ENCODE measurements around the gene KIFAP3.
"Not testable (repeated sequence)": the region's sequence is repeated elsewhere in the genome, so short reads cannot be mapped to it uniquely, and the experiment has no call there.

The KIFAP3 gene

GRCh38 chr1:170086399-170087032, 12.0 kb upstream of the KIFAP3 start:
- no peak overlapping the region for H3K27ac ChIP-seq
- TF ChIP-seq ZFX (IDR thresholded peaks at IDR 0.05; ENCODE audit: borderline replicate concordance) (no peak), CTCF (IDR thresholded peaks at IDR 0.05) (no peak)

- no peak overlapping the region for H3K27ac ChIP-seq
- TF ChIP-seq CTCF (IDR thresholded peaks at IDR 0.05): no peak
- no peak for TF ChIP-seq ZFX (IDR thresholded peaks at IDR 0.05; ENCODE audit: borderline replicate concordance)
Observed at GRCh38 chr1:170085091-170085490, 10.6 kb upstream of the KIFAP3 start.

- TF ChIP-seq ZFX (IDR thresholded peaks at IDR 0.05; ENCODE audit: borderline replicate concordance): no peak
- TF ChIP-seq CTCF (IDR thresholded peaks at IDR 0.05): no peak
- no peak overlapping the region for H3K27ac ChIP-seq
Observed at GRCh38 chr1:170078610-170079189, 4.2 kb upstream of the KIFAP3 start.

- TF ChIP-seq ZFX (IDR thresholded peaks at IDR 0.05; ENCODE audit: borderline replicate concordance) (no peak), CTCF (IDR thresholded peaks at IDR 0.05) (no peak)
- no peak overlapping the region for H3K27ac ChIP-seq
Observed at GRCh38 chr1:170077926-170078325, 3.4 kb upstream of the KIFAP3 start.

- H3K27ac ChIP-seq: not testable (repeated sequence)
Observed at GRCh38 chr1:170076952-170077351, 2.5 kb upstream of the KIFAP3 start.

- no peak for TF ChIP-seq ZFX (IDR thresholded peaks at IDR 0.05; ENCODE audit: borderline replicate concordance)
- no peak for TF ChIP-seq CTCF (IDR thresholded peaks at IDR 0.05)
- H3K27ac ChIP-seq: no peak overlapping the region
Observed at GRCh38 chr1:170076199-170076598, 1.7 kb upstream of the KIFAP3 start.

GRCh38 chr1:170075186-170075585, 691 bp upstream of the KIFAP3 start:
- peak overlapping the region; percentile 49 for H3K27ac ChIP-seq
- TF ChIP-seq ZFX (IDR thresholded peaks at IDR 0.05; ENCODE audit: borderline replicate concordance) (no peak), CTCF (IDR thresholded peaks at IDR 0.05) (no peak)

- TF ChIP-seq CTCF (IDR thresholded peaks at IDR 0.05) (no peak), ZFX (IDR thresholded peaks at IDR 0.05; ENCODE audit: borderline replicate concordance) (no peak)
- H3K27ac ChIP-seq: peak overlapping the region; percentile 49
Observed at GRCh38 chr1:170073893-170074249, 624 bp downstream of the KIFAP3 start.
